Measurements from ENCODE around the gene SELENOP. TPM values are rescaled to one million over a fixed set of nuclear protein-coding genes. Genes with fewer than 3 reads are reported as not detected.

The SELENOP gene
- total RNA-seq, 1 experiment from 2014 or later, result 11.4 TPM

DNA sequence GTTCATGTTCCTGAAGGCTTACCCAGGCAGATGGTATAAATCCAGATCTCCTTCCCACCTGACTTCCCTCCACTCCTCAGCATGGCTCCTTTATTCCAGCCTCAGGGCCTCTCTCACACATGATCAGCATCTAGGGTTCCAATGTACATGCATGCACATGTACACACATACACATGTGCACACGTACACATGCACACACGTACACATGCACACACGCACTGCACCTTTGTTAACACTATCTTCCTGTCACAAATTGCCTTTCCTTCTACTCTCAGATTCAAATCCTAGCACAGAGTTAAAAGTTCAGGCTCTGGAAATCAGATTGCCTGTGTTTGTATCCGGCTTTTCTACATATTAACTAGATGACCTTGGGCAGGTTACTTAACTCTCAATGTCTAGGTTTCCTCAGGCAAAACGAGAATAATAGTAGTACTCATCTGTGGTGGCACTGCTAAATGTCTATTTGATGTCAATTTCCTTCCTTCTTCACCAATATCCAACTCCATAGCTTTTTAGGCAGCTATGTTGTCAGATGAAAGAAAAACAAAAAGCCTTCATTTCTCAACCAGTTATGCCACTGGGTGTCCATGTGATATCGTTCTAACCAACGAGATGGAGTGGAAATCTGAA lies 12.8 kb upstream of the SELENOP start:
- H4K20me1 ChIP-seq (ENCODE audit: insufficient read depth), result no peaks in the 10 kb centered on the region
- H3K79me2 ChIP-seq (ENCODE audit: insufficient read depth, low read length), result no peaks in the 10 kb centered on the region
- H3K27me3 ChIP-seq (ENCODE audit: insufficient read depth, low read length), result no peaks in the 10 kb centered on the region
- CTCF ChIA-PET, result no interaction called here
- RAD21 ChIA-PET (ENCODE audit: low non-redundant PET in 1 of 2, low total read pairs in 2 of 2, uncharacterized antibody in 2 of 2, unreplicated experiment in 2 of 2), result no interaction called here
- DNase-seq (ENCODE audit: low read depth, low spot score) (no peak), ATAC-seq (no peak)
- no peak overlapping the region for H3K4me2 ChIP-seq (ENCODE audit: low read length)
- no peaks in the 10 kb centered on the region for H3K9me2 ChIP-seq (ENCODE audit: insufficient read depth)
- no peaks in the 10 kb centered on the region for H3K9me3 ChIP-seq (ENCODE audit: control insufficient read depth in 1 of 2, insufficient read depth in 1 of 2, low read depth in 1 of 2, low read length in 2 of 2)
- no peak overlapping the region for H3K27ac ChIP-seq (ENCODE audit: low read depth, low read length)
- no peak overlapping the region for H3K4me3 ChIP-seq (replicated peaks in 1 of 2; ENCODE audit: low read depth in 1 of 2, low read length in 2 of 2)
- no TSS peak for BruUV-seq (replicated peaks)
- POLR2A ChIA-PET, result no interaction called here
- no peak for TF ChIP-seq TCF7L2 (IDR thresholded peaks at IDR 0.05; ENCODE audit: borderline replicate concordance, extremely low read depth, insufficient read depth, insufficient read length)
- TF ChIP-seq POLR2A (IDR thresholded peaks at IDR 0.05; ENCODE audit: borderline replicate concordance, extremely low read depth, insufficient read depth, insufficient read length), result no peak
- TF ChIP-seq, protein P1, sequence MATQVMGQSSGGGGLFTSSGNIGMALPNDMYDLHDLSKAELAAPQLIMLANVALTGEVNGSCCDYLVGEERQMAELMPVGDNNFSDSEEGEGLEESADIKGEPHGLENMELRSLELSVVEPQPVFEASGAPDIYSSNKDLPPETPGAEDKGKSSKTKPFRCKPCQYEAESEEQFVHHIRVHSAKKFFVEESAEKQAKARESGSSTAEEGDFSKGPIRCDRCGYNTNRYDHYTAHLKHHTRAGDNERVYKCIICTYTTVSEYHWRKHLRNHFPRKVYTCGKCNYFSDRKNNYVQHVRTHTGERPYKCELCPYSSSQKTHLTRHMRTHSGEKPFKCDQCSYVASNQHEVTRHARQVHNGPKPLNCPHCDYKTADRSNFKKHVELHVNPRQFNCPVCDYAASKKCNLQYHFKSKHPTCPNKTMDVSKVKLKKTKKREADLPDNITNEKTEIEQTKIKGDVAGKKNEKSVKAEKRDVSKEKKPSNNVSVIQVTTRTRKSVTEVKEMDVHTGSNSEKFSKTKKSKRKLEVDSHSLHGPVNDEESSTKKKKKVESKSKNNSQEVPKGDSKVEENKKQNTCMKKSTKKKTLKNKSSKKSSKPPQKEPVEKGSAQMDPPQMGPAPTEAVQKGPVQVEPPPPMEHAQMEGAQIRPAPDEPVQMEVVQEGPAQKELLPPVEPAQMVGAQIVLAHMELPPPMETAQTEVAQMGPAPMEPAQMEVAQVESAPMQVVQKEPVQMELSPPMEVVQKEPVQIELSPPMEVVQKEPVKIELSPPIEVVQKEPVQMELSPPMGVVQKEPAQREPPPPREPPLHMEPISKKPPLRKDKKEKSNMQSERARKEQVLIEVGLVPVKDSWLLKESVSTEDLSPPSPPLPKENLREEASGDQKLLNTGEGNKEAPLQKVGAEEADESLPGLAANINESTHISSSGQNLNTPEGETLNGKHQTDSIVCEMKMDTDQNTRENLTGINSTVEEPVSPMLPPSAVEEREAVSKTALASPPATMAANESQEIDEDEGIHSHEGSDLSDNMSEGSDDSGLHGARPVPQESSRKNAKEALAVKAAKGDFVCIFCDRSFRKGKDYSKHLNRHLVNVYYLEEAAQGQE (IDR thresholded peaks at IDR 0.05; ENCODE audit: low read depth), result no peak
- TF ChIP-seq CEBPB (IDR thresholded peaks at IDR 0.05; ENCODE audit: low read depth), result no peak
- TF ChIP-seq ELF1 (IDR thresholded peaks at IDR 0.05; ENCODE audit: borderline replicate concordance, low read depth), result no peak
- no peak for TF ChIP-seq SRF (IDR thresholded peaks at IDR 0.05; ENCODE audit: low read depth)
- no peak for TF ChIP-seq ZNF274 (IDR thresholded peaks at IDR 0.05; ENCODE audit: low read depth, low read length)
- TF ChIP-seq CBX3 (IDR thresholded peaks at IDR 0.05; ENCODE audit: low read depth), result no peak
- TF ChIP-seq RAD21 (IDR thresholded peaks at IDR 0.05; ENCODE audit: low read depth), result no peak
- TF ChIP-seq, protein P2, sequence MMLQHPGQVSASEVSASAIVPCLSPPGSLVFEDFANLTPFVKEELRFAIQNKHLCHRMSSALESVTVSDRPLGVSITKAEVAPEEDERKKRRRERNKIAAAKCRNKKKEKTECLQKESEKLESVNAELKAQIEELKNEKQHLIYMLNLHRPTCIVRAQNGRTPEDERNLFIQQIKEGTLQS (IDR thresholded peaks at IDR 0.05), result no peak
- no peak for TF ChIP-seq SP1 (IDR thresholded peaks at IDR 0.05; ENCODE audit: low read depth)
- TF ChIP-seq, protein P3, sequence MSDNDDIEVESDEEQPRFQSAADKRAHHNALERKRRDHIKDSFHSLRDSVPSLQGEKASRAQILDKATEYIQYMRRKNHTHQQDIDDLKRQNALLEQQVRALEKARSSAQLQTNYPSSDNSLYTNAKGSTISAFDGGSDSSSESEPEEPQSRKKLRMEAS (IDR thresholded peaks at IDR 0.05), result no peak
- TF ChIP-seq ZFX (IDR thresholded peaks at IDR 0.05), result no peak
- TF ChIP-seq YY1 (IDR thresholded peaks at IDR 0.05; ENCODE audit: extremely low read depth, insufficient replicate concordance, low read depth, low read length), result no peak
- no peak for TF ChIP-seq EZH2phosphoT487 (IDR thresholded peaks at IDR 0.05; ENCODE audit: borderline replicate concordance)
- no peak for TF ChIP-seq JUND (IDR thresholded peaks at IDR 0.05)
- TF ChIP-seq SIN3A (IDR thresholded peaks at IDR 0.05; ENCODE audit: low read depth), result no peak
- no peak for TF ChIP-seq EZH2 (IDR thresholded peaks at IDR 0.05)
- H3K36me3 ChIP-seq (ENCODE audit: control insufficient read depth in 1 of 2, insufficient read depth in 2 of 2, low read length in 2 of 2), result no peaks in the 10 kb centered on the region
- H2AFZ ChIP-seq (ENCODE audit: low read depth, low read length, poor library complexity, severe bottlenecking), result no peak overlapping the region
- no peaks in the 10 kb centered on the region for H3K4me1 ChIP-seq (ENCODE audit: control insufficient read depth in 1 of 2, insufficient read depth in 2 of 2, low read length in 2 of 2)
- H3K9ac ChIP-seq (ENCODE audit: low read length), result no peak overlapping the region
- intact Hi-C loops (cut with micrococcal nuclease), result no loop called here

Data from HCT116 (cell line).